OCI-LY3 (cell line): ENCODE measurements around the gene ACADSB.

Source experiments
- H2AFZ ChIP-seq: fragments of 200-600, 300-600 bp; shearing (Covaris generic); 2 replicates; pipeline ENCODE4 v1.6.0; 2014; ENCODE audit warnings: antibody characterized with exemption, low read depth, low read length
- H3K27ac ChIP-seq: fragments of 200-600, 300-600 bp; sonication (generic); 2 replicates; pipeline ENCODE4 v1.5.1; 2014; ENCODE audit warnings: mild to moderate bottlenecking, low read length, moderate library complexity, mixed read lengths
- H3K27me3 ChIP-seq: fragments of 200-600, 300-600 bp; sonication (generic); 2 replicates; pipeline ENCODE4 v1.6.1; 2014; ENCODE audit warnings: low read depth, low read length, mixed read lengths
- H3K36me3 ChIP-seq: fragments of 200-600, 300-600 bp; sonication (generic); replicated peaks from 2 replicates; pipeline ENCODE3; 2014; ENCODE audit warnings: low read depth, low read length, mixed read lengths
- H3K4me1 ChIP-seq: fragments of 300-600, 200-600 bp; sonication (generic); 2 replicates; pipeline ENCODE4 v1.6.1; 2014; ENCODE audit warnings: low read length, mixed read lengths
- H3K4me2 ChIP-seq: fragments of 200-600, 300-600 bp; sonication (generic); 2 replicates; pipeline ENCODE4 v1.6.1; 2014; ENCODE audit warnings: low read length, mixed read lengths
- H3K4me3 ChIP-seq: fragments of 300-600, 200-600 bp; sonication (generic); 2 replicates; pipeline ENCODE4 v1.5.1; 2014; ENCODE audit warnings: antibody characterized with exemption, mild to moderate bottlenecking, low read length, moderate library complexity
- H3K79me2 ChIP-seq: fragments of 300-600, 200-600 bp; shearing (Covaris generic); 2 replicates; pipeline ENCODE4 v1.6.1; 2014; ENCODE audit warnings: mild to moderate bottlenecking, low read length, mixed read lengths
- H3K9ac ChIP-seq: fragments of 300-600, 200-600 bp; shearing (Covaris generic); 2 replicates; pipeline ENCODE4 v1.6.0; 2014; ENCODE audit warnings: mild to moderate bottlenecking, low read length, moderate library complexity
- H3K9me3 ChIP-seq: fragments of 200-600, 300-600 bp; shearing (Covaris generic); 2 replicates; pipeline ENCODE4 v1.6.1; 2014; ENCODE audit warnings: low read length, mixed read lengths; ENCODE audit not compliant: insufficient read depth
- H4K20me1 ChIP-seq: fragments of 200-600, 300-600 bp; sonication (generic); 2 replicates; pipeline ENCODE4 v1.6.1; 2016; ENCODE audit warnings: low read length, mixed read lengths; ENCODE audit not compliant: insufficient read depth
- CTCF ChIP-seq: fragments of 200-600, 300-600 bp; sonication (generic); IDR thresholded peaks from 2 replicates; pipeline ENCODE4 v1.5.1; 2014; ENCODE audit warnings: antibody characterized with exemption, low read length, low read depth
- EZH2phosphoT487 ChIP-seq: fragments of 200-600 bp; shearing (Covaris generic); IDR thresholded peaks from 2 replicates; pipeline ENCODE4 v1.6.1; 2018; ENCODE audit warnings: antibody characterized with exemption, mixed run types, low read depth

ACADSB gene

DNA sequence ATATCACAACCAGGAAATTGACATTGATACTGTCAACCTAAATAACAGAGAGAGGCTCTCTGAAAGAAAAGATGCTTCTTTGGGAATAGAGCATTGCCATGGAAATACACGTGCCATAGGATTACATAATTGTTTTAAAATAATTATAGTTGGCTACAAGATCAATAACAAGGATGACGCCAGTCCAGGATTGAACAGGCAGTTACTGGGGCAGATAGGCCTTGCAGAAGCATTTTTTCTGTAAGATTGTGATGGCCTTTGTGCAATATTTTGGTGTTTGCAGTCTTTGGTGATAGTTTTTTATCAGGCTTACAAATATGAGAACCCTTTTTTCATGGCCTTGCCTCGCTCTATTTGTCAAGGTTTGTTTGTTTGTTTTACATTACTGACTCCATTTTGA, 10.5 kb downstream of the ACADSB start:
- Histone ChIP-seq H3K27me3 (no peaks in the 10 kb centered on the region), H3K4me1 (no peaks in the 10 kb centered on the region), H3K9ac (no peak overlapping the region), H3K4me3 (no peak overlapping the region), H3K9me3 (no peaks in the 10 kb centered on the region), H3K27ac (no peak overlapping the region), H3K79me2 (no peaks in the 10 kb centered on the region), H4K20me1 (no peaks in the 10 kb centered on the region), H2AFZ (no peak overlapping the region), H3K4me2 (no peak overlapping the region), H3K36me3 (no peaks in the 10 kb centered on the region)
- no peak for TF ChIP-seq CTCF
- no peak for TF ChIP-seq EZH2phosphoT487

- no peaks in the 10 kb centered on the region for H3K4me1 ChIP-seq
- H3K4me3 ChIP-seq, result no peak overlapping the region
- no peaks in the 10 kb centered on the region for H3K9me3 ChIP-seq
- H3K27ac ChIP-seq, result no peak overlapping the region
- TF ChIP-seq EZH2phosphoT487 (no peak), CTCF (no peak)
- no peaks in the 10 kb centered on the region for H3K27me3 ChIP-seq
- H3K4me2 ChIP-seq, result no peak overlapping the region
- H3K9ac ChIP-seq, result no peak overlapping the region
- no peaks in the 10 kb centered on the region for H3K36me3 ChIP-seq
- H3K79me2 ChIP-seq, result no peaks in the 10 kb centered on the region
- H4K20me1 ChIP-seq, result no peaks in the 10 kb centered on the region
- H2AFZ ChIP-seq, result no peak overlapping the region
These were observed 11.3 kb downstream of the ACADSB start for GRCh38 chr10:123019941-123020703.

DNA sequence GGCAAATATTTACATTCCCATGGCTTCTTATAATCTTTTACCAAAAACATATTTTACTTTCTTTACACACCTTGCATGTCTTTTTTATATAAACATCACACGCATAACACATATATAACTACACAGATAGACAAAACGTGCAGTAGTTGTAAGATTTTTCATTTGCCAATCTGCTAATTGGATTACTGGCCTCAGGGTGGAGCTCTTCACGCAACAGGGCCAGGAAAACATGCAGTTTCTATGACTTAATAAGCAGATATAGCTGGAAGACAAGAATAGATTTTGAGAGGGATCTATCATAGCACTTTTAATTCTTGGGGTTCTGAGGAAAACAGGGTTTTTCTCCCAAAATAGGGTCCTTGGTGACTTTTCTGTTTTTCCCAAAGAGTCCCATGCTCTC, 12.7 kb downstream of the ACADSB start:
- no peaks in the 10 kb centered on the region for H3K79me2 ChIP-seq
- no peaks in the 10 kb centered on the region for H3K27me3 ChIP-seq
- no peak overlapping the region for H3K4me3 ChIP-seq
- H3K4me1 ChIP-seq, result no peaks in the 10 kb centered on the region
- H3K4me2 ChIP-seq, result no peak overlapping the region
- no peaks in the 10 kb centered on the region for H3K9me3 ChIP-seq
- H2AFZ ChIP-seq, result no peak overlapping the region
- H3K36me3 ChIP-seq, result no peaks in the 10 kb centered on the region
- no peaks in the 10 kb centered on the region for H4K20me1 ChIP-seq
- no peak overlapping the region for H3K27ac ChIP-seq
- H3K9ac ChIP-seq, result no peak overlapping the region
- TF ChIP-seq EZH2phosphoT487 (no peak), CTCF (peak; percentile 43)

DNA sequence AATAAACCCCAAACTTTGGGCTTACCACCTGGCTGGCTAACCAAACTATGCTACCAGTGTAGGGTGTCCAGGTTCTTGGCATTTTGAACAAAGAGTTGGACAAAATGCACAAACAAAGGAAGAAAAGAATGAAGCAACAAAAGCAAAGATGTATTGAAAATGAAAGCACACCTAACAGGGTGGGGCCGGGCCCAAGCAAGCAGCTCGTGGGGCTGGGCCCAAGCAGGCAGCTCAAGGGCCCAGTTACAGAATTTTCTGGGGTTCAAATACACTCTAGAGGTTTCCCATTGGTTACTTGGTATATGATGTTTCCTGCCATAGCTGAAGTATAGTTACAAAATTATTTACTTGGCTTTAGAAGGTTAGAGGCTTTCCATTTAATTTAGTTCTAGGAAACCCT, 15.7 kb downstream of the ACADSB start:
- Histone ChIP-seq H4K20me1 (no peaks in the 10 kb centered on the region), H2AFZ (no peak overlapping the region), H3K4me1 (no peaks in the 10 kb centered on the region), H3K36me3 (no peaks in the 10 kb centered on the region), H3K27me3 (no peaks in the 10 kb centered on the region), H3K4me2 (no peak overlapping the region), H3K27ac (no peak overlapping the region), H3K9ac (no peak overlapping the region), H3K79me2 (no peaks in the 10 kb centered on the region), H3K4me3 (no peak overlapping the region), H3K9me3 (no peaks in the 10 kb centered on the region)
- TF ChIP-seq EZH2phosphoT487, result no peak
- no peak for TF ChIP-seq CTCF
